ENCODE data around the gene EFHC1.

DNA sequence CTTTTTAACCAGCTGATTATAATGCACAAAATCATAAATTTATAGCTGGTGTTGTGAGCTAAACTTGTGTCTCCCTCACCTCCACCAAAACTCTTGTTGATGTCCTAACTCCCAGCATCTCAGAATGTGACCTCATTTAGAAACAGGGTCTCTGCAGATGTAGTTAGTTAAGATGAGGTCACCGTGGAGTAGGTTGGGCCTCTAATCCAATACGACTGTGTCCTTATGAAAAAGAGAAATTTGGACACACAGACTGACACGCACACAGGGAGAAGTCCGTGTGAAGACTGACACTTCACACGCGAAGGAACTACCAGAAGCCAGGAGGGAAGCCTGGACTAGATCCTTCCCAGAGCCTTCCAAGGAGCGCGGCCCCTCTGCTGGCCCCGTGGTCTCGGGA is 110.2 kb downstream of the EFHC1 start:
- no peak for TF ChIP-seq POLR2A (IDR thresholded peaks at IDR 0.05)
- TF ChIP-seq POLR2AphosphoS5 (IDR thresholded peaks at IDR 0.05), result no peak
- TF ChIP-seq CTCF (IDR thresholded peaks at IDR 0.05), result no peak
